ENCODE measurements around the gene TRIP6. TPM values are rescaled to one million over a fixed set of nuclear protein-coding genes. Genes with fewer than 3 reads are reported as not detected.

Gene TRIP6
- total RNA-seq, 4 donors from 2014 or later = 71.9 to 94.3 (median 89.5) TPM

DNA sequence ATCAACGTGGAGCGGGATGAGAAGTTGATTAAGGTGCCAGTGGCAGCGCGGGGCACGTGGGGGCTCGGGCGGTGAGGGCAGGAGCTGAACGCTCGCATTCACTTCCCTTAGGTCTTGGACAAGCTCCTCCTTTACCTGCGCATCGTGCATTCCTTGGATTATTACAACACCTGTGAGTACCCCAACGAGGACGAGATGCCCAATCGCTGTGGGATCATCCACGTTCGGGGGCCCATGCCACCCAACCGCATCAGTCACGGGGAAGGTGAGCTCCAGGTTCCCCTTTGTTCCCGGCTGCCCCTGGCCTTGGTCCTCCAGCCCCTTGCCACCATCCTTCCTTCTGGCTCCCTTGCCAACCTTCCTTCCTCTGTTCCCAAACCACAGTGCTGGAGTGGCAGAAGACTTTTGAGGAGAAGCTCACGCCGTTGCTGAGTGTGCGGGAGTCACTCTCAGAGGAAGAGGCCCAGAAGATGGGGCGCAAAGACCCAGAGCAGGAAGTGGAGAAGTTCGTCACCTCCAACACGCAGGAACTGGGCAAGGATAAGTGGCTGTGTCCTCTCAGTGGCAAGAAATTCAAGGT is 19.8 kb downstream of the TRIP6 start:
- no peak overlapping the region for H3K4me3 ChIP-seq
- no peaks in the 10 kb centered on the region for H3K9me3 ChIP-seq
- ATAC-seq = no peak
- 62 to 64% methylated on average over 5 to 9 of the region's 25 CpGs for WGBS, 2 donors (ENCODE audit: low coverage in 1 of 2)
- no peak for TF ChIP-seq EP300 (IDR thresholded peaks at IDR 0.05)
- TF ChIP-seq POLR2AphosphoS5 (IDR thresholded peaks at IDR 0.05) = no peak
- TF ChIP-seq POLR2A (IDR thresholded peaks at IDR 0.05) = no peak
- TF ChIP-seq, protein P1, sequence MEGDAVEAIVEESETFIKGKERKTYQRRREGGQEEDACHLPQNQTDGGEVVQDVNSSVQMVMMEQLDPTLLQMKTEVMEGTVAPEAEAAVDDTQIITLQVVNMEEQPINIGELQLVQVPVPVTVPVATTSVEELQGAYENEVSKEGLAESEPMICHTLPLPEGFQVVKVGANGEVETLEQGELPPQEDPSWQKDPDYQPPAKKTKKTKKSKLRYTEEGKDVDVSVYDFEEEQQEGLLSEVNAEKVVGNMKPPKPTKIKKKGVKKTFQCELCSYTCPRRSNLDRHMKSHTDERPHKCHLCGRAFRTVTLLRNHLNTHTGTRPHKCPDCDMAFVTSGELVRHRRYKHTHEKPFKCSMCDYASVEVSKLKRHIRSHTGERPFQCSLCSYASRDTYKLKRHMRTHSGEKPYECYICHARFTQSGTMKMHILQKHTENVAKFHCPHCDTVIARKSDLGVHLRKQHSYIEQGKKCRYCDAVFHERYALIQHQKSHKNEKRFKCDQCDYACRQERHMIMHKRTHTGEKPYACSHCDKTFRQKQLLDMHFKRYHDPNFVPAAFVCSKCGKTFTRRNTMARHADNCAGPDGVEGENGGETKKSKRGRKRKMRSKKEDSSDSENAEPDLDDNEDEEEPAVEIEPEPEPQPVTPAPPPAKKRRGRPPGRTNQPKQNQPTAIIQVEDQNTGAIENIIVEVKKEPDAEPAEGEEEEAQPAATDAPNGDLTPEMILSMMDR (IDR thresholded peaks at IDR 0.05) = no peak
- peak overlapping the region in 3 of 4 donors; percentile 7 to 92 (median 49) for H3K27ac ChIP-seq
- H3K36me3 ChIP-seq = peaks cover 0 to 67% of the 10 kb centered on the region in 2 donors
- H3K27me3 ChIP-seq = no peaks in the 10 kb centered on the region
- H3K4me1 ChIP-seq = peaks cover 0 to 50% (median 21%) of the 10 kb centered on the region in 3 donors

DNA sequence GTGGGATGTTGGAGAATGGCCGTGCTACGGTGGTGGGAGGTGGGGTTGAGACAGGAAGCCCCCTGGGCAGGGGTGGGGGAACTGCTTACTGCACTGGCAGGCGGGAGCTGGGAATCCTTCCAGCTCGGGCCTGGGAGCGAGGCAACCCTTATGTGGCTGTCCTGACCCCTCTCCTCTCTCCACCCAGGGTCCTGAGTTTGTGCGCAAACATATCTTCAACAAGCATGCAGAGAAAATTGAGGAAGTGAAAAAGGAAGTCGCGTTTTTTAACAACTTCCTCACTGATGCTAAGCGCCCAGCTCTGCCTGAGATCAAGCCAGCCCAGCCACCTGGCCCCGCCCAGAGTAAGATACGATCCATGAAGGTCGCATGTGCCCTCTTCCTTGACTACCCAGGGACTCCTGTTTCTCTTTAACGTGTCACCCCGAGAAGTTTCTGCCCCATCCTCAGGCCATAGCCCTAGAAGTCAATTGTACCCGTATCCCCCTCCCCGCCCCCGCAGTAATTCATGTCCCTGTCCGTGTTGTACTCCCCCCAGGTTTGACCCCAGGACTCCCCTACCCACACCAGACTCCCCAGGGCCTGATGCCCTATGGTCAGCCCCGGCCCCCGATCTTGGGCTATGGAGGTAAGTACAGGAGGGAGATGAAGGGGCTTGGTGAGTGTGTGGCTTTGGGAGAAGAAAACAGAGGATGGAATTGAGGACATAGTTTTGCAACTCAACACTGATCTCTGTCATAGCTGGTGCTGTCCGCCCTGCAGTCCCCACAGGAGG is 20.5 kb downstream of the TRIP6 start:
- no peak for ATAC-seq
- Histone ChIP-seq H3K27ac (peak overlapping the region in 3 of 4 donors; percentile 7 to 92 (median 49)), H3K36me3 (peaks cover 0 to 60% of the 10 kb centered on the region in 2 donors), H3K9me3 (no peaks in the 10 kb centered on the region), H3K27me3 (no peaks in the 10 kb centered on the region), H3K4me1 (peaks cover 0 to 50% (median 21%) of the 10 kb centered on the region in 3 donors), H3K4me3 (no peak overlapping the region)
- TF ChIP-seq POLR2AphosphoS5 (IDR thresholded peaks at IDR 0.05) (no peak), POLR2A (IDR thresholded peaks at IDR 0.05) (no peak), EP300 (IDR thresholded peaks at IDR 0.05) (no peak)
- TF ChIP-seq, protein P1 (IDR thresholded peaks at IDR 0.05) = no peak
- 42 to 51% methylated on average over 11 to 12 of the region's 21 CpGs for WGBS, 2 donors (ENCODE audit: low coverage in 1 of 2)

DNA sequence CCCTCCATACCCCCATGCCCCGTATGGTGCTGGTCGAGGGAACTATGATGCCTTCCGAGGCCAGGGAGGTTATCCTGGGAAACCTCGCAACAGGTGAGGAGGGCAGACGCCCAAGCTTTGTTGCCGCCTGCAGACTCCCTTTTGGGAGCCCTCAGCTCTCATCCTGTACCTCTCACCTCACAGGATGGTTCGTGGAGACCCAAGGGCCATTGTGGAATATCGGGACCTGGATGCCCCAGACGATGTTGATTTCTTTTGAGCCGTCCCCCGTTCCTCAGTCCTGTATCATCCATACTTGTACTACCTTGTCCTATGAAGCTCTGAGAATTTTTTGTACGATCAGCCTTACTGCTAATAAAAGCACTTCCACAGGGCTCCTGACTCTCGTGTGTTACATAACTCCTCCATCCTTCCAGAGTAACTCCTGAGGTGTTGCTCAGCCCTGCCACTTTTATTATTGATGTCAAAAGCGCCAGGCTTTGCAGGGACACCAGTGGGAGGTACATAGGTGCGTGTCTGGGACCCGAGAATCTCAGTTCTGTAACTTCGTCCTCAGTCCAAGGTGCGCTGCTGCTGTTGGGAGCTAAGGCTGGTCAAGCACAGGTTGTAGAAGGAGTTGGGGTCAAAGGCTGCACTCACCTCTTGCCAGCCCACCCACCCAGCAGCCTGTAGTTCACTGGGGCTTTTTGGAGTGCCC is 21.3 kb downstream of the TRIP6 start:
- H3K27me3 ChIP-seq = no peaks in the 10 kb centered on the region
- no peak for TF ChIP-seq POLR2AphosphoS5 (IDR thresholded peaks at IDR 0.05)
- no peak for TF ChIP-seq EP300 (IDR thresholded peaks at IDR 0.05)
- TF ChIP-seq, protein P1 (IDR thresholded peaks at IDR 0.05) = no peak
- TF ChIP-seq POLR2A (IDR thresholded peaks at IDR 0.05) = no peak
- peak overlapping the region; percentile 46 to 75 for H3K4me3 ChIP-seq
- no peak for ATAC-seq
- peaks cover 0 to 53% of the 10 kb centered on the region in 2 donors for H3K36me3 ChIP-seq
- H3K9me3 ChIP-seq = no peaks in the 10 kb centered on the region
- WGBS, 2 donors (ENCODE audit: low coverage in 1 of 2) = 49 to 80% methylated on average over 1 to 11 of the region's 18 CpGs
- H3K27ac ChIP-seq = peak overlapping the region in 3 of 4 donors; percentile 84 to 92 (median 89)
- peaks cover 0 to 50% (median 21%) of the 10 kb centered on the region in 3 donors for H3K4me1 ChIP-seq

DNA sequence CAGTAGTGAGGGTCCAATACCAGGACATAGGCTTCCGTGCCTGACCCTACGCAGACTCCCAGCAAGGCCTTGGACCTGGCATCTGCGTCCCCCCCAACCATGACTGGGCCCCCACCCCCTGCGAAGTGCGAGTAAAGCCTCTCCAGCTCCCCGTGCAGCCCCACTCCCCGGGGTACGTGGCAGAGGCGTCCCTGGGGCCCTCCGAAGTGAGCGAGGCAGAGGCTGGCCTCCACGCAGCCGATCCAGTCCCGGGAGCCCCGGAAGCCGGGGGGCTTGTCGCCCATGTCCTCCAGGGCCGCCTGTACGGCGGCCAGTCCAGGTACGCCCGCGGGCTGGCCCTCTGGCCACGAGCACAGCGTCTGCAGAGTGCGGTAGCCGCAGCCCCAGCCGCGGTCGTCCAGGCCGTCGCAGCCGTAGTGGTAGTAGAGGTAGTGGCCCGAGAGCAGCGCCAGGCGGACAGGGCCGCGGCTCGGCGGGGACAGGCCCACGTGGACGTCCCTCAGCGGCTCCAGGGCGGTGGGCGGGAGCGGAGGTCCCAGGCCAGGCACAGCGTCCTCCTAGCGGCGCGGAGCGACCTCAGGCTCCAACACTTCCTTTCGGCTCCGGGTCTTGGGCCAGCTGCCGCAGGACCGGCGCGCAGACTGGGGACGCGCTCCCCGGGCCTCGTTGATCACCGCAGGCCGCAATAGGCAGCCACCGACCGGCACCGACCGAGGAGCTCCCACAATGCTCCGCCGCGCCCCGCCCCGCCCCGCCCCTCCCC is 22.0 kb downstream of the TRIP6 start, which contains the start of gene UFSP1:
Gene UFSP1 (minus strand): TSS at position 728 of the 763 bp plus-strand sequence. CDS start 444 bp downstream, at position 284.
- Histone ChIP-seq H3K27me3 (peaks cover 3% of the 10 kb centered on the region), H3K36me3 (peaks cover 0 to 46% of the 10 kb centered on the region in 2 donors), H3K27ac (peak within 1 kb of the TSS; percentile 76 to 92 (median 86)), H3K4me3 (peak within 1 kb of the TSS; percentile 46 to 75), H3K4me1 (peaks cover 0 to 50% (median 21%) of the 10 kb centered on the region in 3 donors), H3K9me3 (no peaks in the 10 kb centered on the region)
- WGBS, 2 donors (ENCODE audit: low coverage in 1 of 2) = no CpG with 5 or more reads among the region's 73 CpGs
- peak; percentile 62 for ATAC-seq
- no peak for TF ChIP-seq POLR2AphosphoS5 (IDR thresholded peaks at IDR 0.05)
- TF ChIP-seq, protein P1 (IDR thresholded peaks at IDR 0.05) = peak in 2 of 4 experiments; percentile 28 to 35
